GM19099 (cell line): Measurements from ENCODE around the gene PLCH2.

Experiments
- POLR2A ChIP-seq: IDR thresholded peaks from 3 replicates; pipeline ENCODE4 v1.6.1; 2011; ENCODE audit warnings: low read depth; ENCODE audit not compliant: insufficient read length; ENCODE audit errors: extremely low read depth

The PLCH2 gene

GRCh38 chr1:2480236-2480985 is 4.3 kb downstream of the PLCH2 start:
- TF ChIP-seq POLR2A: no peak

DNA sequence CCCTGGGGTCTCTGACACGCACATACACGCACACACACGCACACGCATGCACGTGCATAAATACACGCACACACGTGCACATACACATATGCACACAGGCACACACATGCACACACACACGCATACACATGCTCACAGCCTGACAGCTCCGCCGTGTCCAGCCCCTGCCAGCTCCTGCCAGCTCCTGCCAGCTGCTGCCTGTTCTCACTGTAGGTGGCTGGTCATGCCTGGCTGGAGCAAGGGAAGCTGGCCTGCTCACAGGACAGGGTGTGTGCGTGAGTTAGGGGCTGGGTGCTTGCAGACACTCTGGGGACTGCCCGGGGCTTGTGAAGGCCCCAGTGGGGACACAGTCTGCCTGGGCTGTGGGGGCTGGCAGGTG is 4.9 kb downstream of the PLCH2 start:
- no peak for TF ChIP-seq POLR2A

GRCh38 chr1:2481885-2482284 is 5.8 kb downstream of the PLCH2 start:
- no peak for TF ChIP-seq POLR2A

GRCh38 chr1:2482588-2482987 is 6.5 kb downstream of the PLCH2 start:
- TF ChIP-seq POLR2A: no peak

DNA sequence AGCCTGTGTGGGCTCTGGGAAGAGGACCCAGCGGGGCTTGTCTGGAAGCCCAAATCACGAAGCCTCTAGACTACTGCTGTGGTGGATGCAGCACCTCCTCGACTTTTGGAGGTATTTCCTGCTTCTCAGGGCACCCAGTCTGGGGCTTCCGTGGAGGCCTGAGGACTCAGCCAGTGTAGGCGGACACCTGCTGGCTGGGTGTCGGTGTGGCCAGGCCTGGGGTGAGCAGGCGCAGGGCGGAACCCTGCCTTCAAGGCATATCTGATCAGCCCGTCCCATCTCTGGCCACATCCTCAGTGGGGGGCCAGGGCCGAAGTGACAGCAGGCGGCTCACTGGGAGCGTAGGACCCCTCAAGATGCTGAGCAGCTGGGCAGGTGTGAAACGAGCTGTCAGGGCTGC is 6.9 kb downstream of the PLCH2 start:
- no peak for TF ChIP-seq POLR2A

- TF ChIP-seq POLR2A: no peak
Measured at GRCh38 chr1:2483970-2484369, 7.9 kb downstream of the PLCH2 start.

DNA sequence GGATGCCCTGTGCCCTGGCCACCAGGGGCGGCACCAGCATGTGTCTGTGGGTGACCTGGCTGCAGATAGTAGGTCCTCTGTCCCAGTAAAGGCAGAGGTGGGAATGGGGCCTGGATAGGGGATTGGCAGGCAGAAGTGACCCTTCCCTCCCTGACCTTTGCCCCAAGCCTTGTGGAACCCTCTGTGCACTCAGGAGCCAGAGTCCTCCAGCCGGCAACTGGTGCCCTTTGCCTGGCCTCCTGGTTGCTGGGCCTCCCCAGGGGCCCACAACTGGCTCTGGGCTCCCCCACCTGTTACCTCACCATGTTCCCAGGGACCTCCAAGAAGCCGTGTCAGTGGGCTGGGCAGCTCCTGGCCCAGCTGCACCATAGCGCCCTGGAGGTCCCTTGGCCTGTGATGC is 10.0 kb downstream of the PLCH2 start:
- no peak for TF ChIP-seq POLR2A

DNA sequence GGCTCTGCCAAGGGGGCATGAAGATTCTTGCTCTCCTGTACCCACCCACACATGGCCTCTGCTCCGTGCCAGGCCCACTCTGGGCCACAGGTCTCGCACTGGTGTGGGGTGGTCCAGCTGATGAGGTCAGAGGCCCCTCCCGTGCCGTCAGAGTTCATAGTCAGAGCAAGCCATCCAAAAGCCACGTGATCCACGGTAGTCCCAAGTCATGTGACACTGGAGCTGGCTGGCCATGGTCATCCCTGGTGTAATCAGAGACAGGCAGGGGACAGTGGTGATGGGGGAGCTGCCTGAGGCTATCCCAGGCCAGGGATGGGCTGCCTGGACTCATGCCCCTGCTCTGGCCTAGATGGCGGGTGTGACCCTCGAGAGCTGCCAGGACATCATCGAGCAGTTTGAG is 10.5 kb downstream of the PLCH2 start:
- TF ChIP-seq POLR2A: no peak

DNA sequence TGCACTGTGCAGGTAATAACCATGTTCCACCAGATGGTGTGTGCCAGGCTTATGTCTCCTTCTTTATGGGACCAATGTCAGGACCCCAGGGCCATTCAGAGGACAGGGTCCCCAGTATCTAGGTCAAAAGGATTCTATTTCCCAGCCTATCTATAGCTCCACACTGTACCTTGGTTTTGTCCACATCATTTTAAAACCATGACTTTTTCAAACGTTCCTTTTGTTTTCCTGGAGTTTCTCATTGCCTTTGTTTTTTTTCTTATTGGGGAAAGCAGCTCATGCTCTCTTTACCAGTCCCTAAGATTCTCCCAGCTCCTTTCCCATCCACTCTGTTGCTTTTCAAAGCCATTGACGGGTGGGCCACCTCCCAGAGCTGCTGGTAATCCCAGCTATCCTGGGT is 12.6 kb downstream of the PLCH2 start:
- TF ChIP-seq POLR2A: no peak

DNA sequence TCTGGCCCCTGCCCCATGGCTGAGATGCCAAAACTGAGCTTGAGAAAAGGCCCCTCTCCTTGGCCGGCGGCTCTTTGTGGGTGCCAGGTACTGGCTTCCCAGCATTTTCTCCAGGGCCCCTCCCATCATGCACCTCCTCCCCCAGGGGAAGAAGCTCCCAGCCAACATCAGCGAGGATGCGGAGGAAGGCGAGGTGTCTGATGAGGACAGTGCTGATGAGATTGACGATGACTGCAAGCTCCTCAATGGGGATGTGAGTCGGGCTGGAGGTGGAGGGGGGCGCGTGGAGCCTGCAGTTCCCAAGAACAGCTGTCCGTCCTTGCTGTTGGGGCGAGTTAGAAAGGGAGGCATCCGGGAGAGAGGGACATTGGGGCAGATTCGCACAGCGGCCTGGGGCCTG is 13.5 kb downstream of the PLCH2 start:
- no peak for TF ChIP-seq POLR2A

- TF ChIP-seq POLR2A: no peak
Measured at GRCh38 chr1:2492091-2492490, 16.0 kb downstream of the PLCH2 start.

DNA sequence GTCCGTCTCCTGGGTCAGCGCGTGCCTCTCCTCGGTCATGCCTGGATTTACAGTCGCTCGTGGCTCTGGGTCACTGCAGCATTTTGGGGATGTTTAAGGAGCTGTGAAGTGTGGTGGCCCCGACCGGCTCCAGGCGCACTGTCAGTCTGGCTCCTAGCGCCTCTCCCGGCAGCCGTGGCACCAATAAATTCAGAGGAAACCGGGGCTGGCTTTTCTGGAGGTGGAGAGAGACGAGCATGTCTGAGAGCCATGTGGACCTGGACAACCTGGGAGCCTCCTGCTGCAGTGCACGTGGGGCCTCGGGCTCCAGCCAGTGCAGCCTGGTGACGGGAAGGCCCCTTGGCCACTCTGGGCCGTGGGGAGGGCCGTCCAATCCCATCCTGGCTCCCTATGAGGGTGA is 17.1 kb downstream of the PLCH2 start:
- TF ChIP-seq POLR2A: no peak

GRCh38 chr1:2493691-2494322 is 17.7 kb downstream of the PLCH2 start:
- no peak for TF ChIP-seq POLR2A

DNA sequence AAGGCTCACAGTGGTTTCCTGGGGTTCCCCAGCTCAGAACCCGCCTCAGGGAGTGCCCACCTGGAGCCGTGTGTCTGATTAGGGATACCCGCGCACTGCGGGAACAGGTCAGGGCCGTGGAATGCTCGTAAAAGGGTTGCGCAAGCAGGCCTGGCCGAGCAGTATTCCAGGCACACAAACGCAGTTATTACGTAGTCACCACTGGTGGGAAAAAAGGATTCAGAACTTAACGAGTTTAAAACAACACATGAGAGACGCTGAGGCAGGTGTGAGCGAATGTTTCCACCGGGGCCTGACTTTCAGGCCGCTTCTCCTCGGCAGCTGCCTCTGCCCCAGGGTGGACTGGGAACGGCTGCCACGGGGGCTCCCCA is 18.2 kb downstream of the PLCH2 start:
- no peak for TF ChIP-seq POLR2A

DNA sequence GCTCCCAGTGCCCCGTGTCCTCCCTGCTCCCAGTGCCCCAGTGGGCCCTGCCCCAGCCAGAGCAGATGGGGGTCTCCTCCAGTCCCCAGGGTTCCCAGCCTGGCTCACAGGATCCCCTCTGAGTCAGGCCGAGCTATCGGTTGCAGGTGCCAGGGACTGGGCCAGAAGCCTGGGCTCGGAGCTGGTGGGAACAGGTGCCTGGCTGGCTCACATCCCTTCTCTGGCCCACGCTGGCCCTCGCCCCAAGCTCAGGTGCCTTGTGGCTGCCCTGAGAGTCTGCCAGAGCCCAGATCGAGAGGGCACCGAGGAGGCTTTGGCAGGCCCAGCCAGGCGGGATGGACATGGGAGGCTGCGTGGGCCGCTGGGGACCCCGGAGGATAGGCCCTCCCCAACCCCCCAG is 18.9 kb downstream of the PLCH2 start:
- TF ChIP-seq POLR2A: no peak

GRCh38 chr1:2495546-2495945 is 19.5 kb downstream of the PLCH2 start:
- no peak for TF ChIP-seq POLR2A
